Measurements from ENCODE around the gene WDR72. TPM values are rescaled to one million over a fixed set of nuclear protein-coding genes. Genes with fewer than 3 reads are reported as not detected.
A peak's percentile ranks its signal among the peaks of the same experiment; 100 is the strongest.

Gene WDR72
- total and polyA plus RNA-seq, 2 of the 8 experiments (the other 6 are each of a cell fraction or from before 2014, with no cell fraction given), result 1.2 to 1.9 TPM

GRCh38 chr15:53625260-53625659 is 134.2 kb downstream of the WDR72 start (continued):
- TF ChIP-seq EP300 (IDR thresholded peaks at IDR 0.05; ENCODE audit: borderline replicate concordance in 1 of 2, low read depth in 2 of 2, low read length in 2 of 2), result peak in 1 of 2 experiments; percentile 77; a peak in 1 of 3 replicates
